ENCODE data around the gene ADGRB3. TPM values are rescaled to one million over a fixed set of nuclear protein-coding genes. Genes with fewer than 3 reads are reported as not detected.

ADGRB3 gene
- total RNA-seq, 2 experiments from 2014 or later = not detected

DNA sequence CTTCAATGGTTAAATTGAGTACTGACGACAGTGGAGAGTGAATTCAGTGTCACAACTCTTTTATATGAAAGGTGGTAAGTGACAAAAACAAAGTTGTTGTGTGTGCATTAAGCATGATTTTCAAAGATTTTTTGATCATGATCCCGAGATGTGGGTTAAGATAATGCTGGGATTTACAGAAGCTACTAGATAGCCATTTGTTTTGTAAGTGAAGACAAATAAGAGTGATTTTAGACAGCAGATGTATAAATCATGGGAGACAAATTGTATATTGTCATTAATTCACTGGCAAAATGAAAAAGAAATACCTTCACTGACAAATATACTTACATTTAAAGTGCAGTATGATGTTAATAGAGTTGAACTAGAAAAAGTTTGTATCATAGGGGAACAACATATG is 6.1 kb downstream of the ADGRB3 start:
- no TSS peak for BruUV-seq (replicated peaks)

GRCh38 chr6:68642081-68642480 is 7.0 kb downstream of the ADGRB3 start:
- intact Hi-C loops (cut with micrococcal nuclease; ENCODE audit: unreplicated experiment) = no loop called here
- POLR2A ChIA-PET = interaction anchor here (0.6 kb wide), 1 partner anchor 1231 kb away, joined by 3 read pairs; no protein-coding TSS in a partner anchor

More for the DNA sequence above, 6.1 kb downstream of the ADGRB3 start:
- no peak for DNase-seq (ENCODE audit: low spot score)
- Histone ChIP-seq H3K9me2 (ENCODE audit: insufficient read depth, low read length) (no peaks in the 10 kb centered on the region), H3K4me1 (ENCODE audit: insufficient read depth, low read length, poor library complexity, severe bottlenecking) (no peaks in the 10 kb centered on the region), H2AFZ (ENCODE audit: low read length) (no peak overlapping the region), H3K27ac (ENCODE audit: low read depth, low read length, poor library complexity, severe bottlenecking) (no peak overlapping the region), H4K20me1 (ENCODE audit: insufficient read depth, low read length) (no peaks in the 10 kb centered on the region), H3K4me2 (ENCODE audit: low read length) (no peak overlapping the region), H3K36me3 (ENCODE audit: insufficient read depth, low read length) (no peaks in the 10 kb centered on the region), H3K79me2 (ENCODE audit: insufficient read depth, low read depth, low read length) (no peaks in the 10 kb centered on the region), H3K9me3 (ENCODE audit: low read length) (no peaks in the 10 kb centered on the region), H3K4me3 (ENCODE audit: low read depth, low read length, poor library complexity, severe bottlenecking) (no peak overlapping the region)
- TF ChIP-seq, protein P1, sequence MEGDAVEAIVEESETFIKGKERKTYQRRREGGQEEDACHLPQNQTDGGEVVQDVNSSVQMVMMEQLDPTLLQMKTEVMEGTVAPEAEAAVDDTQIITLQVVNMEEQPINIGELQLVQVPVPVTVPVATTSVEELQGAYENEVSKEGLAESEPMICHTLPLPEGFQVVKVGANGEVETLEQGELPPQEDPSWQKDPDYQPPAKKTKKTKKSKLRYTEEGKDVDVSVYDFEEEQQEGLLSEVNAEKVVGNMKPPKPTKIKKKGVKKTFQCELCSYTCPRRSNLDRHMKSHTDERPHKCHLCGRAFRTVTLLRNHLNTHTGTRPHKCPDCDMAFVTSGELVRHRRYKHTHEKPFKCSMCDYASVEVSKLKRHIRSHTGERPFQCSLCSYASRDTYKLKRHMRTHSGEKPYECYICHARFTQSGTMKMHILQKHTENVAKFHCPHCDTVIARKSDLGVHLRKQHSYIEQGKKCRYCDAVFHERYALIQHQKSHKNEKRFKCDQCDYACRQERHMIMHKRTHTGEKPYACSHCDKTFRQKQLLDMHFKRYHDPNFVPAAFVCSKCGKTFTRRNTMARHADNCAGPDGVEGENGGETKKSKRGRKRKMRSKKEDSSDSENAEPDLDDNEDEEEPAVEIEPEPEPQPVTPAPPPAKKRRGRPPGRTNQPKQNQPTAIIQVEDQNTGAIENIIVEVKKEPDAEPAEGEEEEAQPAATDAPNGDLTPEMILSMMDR (conservative IDR thresholded peaks at IDR 0.05; ENCODE audit: low read length) = no peak
- TF ChIP-seq EZH2phosphoT487 (IDR thresholded peaks at IDR 0.05; ENCODE audit: borderline replicate concordance, low read depth, low read length) = no peak
- ChIA-PET CTCF (ENCODE audit: unreplicated experiment) (no interaction called here), POLR2A (no interaction called here)
- intact Hi-C loops (cut with micrococcal nuclease; ENCODE audit: unreplicated experiment) = no loop called here

DNA sequence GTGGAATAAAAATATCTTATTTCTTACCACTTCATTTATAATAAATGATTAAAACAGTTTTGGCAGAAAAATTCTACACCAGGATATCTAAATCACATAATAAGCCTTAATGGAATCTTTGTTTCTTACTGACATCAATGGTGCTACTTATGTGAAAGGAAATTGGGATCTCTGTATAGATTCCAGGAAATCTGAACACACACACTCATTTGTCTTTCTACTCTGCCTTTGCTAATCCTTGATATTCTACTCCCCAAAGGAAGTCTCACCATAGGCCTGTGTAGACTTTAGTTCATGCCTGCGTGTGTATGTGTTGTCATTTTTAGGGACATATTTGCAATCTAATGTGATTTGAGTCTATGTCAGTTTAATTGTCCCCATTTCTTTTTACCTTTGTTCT is 7.9 kb downstream of the ADGRB3 start:
- H3K9me2 ChIP-seq (ENCODE audit: insufficient read depth, low read length) = no peaks in the 10 kb centered on the region
- H3K9me3 ChIP-seq (ENCODE audit: low read length) = no peaks in the 10 kb centered on the region
- intact Hi-C loops (cut with micrococcal nuclease; ENCODE audit: unreplicated experiment) = no loop called here
- H3K4me3 ChIP-seq (ENCODE audit: low read depth, low read length, poor library complexity, severe bottlenecking) = no peak overlapping the region
- no peaks in the 10 kb centered on the region for H4K20me1 ChIP-seq (ENCODE audit: insufficient read depth, low read length)
- ChIA-PET CTCF (ENCODE audit: unreplicated experiment) (no interaction called here), POLR2A (interaction anchor here (0.6 kb wide), 1 partner anchor 53 kb away, joined by 3 read pairs; no protein-coding TSS in a partner anchor)
- TF ChIP-seq, protein P1 (conservative IDR thresholded peaks at IDR 0.05; ENCODE audit: low read length) = no peak
- no peak for TF ChIP-seq EZH2phosphoT487 (IDR thresholded peaks at IDR 0.05; ENCODE audit: borderline replicate concordance, low read depth, low read length)
- H3K27ac ChIP-seq (ENCODE audit: low read depth, low read length, poor library complexity, severe bottlenecking) = no peak overlapping the region
- H3K4me2 ChIP-seq (ENCODE audit: low read length) = no peak overlapping the region
- BruUV-seq (replicated peaks) = no TSS peak
- H2AFZ ChIP-seq (ENCODE audit: low read length) = no peak overlapping the region
- H3K36me3 ChIP-seq (ENCODE audit: insufficient read depth, low read length) = no peaks in the 10 kb centered on the region
- no peaks in the 10 kb centered on the region for H3K4me1 ChIP-seq (ENCODE audit: insufficient read depth, low read length, poor library complexity, severe bottlenecking)
- H3K79me2 ChIP-seq (ENCODE audit: insufficient read depth, low read depth, low read length) = no peaks in the 10 kb centered on the region
- DNase-seq (ENCODE audit: low spot score) = no peak

More at GRCh38 chr6:68642081-68642480, 7.0 kb downstream of the ADGRB3 start:
- no peaks in the 10 kb centered on the region for H3K9me3 ChIP-seq (ENCODE audit: low read length)
- no peak overlapping the region for H3K27ac ChIP-seq (ENCODE audit: low read depth, low read length, poor library complexity, severe bottlenecking)
- H3K9me2 ChIP-seq (ENCODE audit: insufficient read depth, low read length) = no peaks in the 10 kb centered on the region
- no peak for DNase-seq (ENCODE audit: low spot score)
- CTCF ChIA-PET (ENCODE audit: unreplicated experiment) = no interaction called here
- no peak overlapping the region for H3K4me3 ChIP-seq (ENCODE audit: low read depth, low read length, poor library complexity, severe bottlenecking)
- H3K36me3 ChIP-seq (ENCODE audit: insufficient read depth, low read length) = no peaks in the 10 kb centered on the region
- H3K4me1 ChIP-seq (ENCODE audit: insufficient read depth, low read length, poor library complexity, severe bottlenecking) = no peaks in the 10 kb centered on the region
- no peaks in the 10 kb centered on the region for H4K20me1 ChIP-seq (ENCODE audit: insufficient read depth, low read length)
- no peak overlapping the region for H3K4me2 ChIP-seq (ENCODE audit: low read length)
- TF ChIP-seq, protein P1 (conservative IDR thresholded peaks at IDR 0.05; ENCODE audit: low read length) = no peak
- TF ChIP-seq EZH2phosphoT487 (IDR thresholded peaks at IDR 0.05; ENCODE audit: borderline replicate concordance, low read depth, low read length) = no peak
- no TSS peak for BruUV-seq (replicated peaks)
- H3K79me2 ChIP-seq (ENCODE audit: insufficient read depth, low read depth, low read length) = no peaks in the 10 kb centered on the region
- H2AFZ ChIP-seq (ENCODE audit: low read length) = no peak overlapping the region

Measured in OCI-LY7 (cell line).